ENCODE measurements around the gene UBE4A.

Gene UBE4A

GRCh38 chr11:118342503-118343161 is 16.8 kb upstream of the UBE4A start, which contains the start of gene CD3D:
Gene CD3D (minus strand): TSS chr11:118342705. CDS start chr11:118342607, 98 bp downstream.
- DNase-seq, result no peak

- no peak for DNase-seq
These were observed 16.2 kb upstream of the UBE4A start for GRCh38 chr11:118343248-118343647.

DNA sequence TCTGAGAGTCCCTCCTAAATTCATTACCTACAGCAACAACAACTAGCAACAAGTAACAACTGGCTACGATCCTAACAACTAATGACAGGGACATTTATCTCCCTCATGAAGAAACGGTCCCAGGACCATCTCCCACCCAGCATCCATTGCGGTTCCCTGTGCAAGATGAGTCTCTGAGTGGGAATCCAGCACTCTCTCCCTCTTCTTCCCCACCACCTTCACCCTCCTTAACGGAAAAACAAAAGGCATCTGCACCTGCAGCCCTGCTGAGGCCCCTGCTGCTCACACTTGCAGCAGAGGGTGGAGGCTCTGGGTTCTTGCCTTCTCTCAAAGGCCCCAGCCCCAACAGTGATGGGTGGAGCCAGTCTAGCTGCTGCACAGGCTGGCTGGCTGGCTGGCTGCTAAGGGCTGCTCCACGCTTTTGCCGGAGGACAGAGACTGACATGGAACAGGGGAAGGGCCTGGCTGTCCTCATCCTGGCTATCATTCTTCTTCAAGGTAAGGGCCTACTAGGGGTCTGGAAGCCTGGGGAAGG is 15.4 kb upstream of the UBE4A start, which contains the start of gene CD3G:
CD3G (plus strand) TSS at position 364 of the 535 bp plus-strand sequence; CDS start at position 444, 80 bp downstream.
- no peak for DNase-seq

- DNase-seq, result no peak
These were observed 9.9 kb upstream of the UBE4A start for GRCh38 chr11:118349475-118349874.

DNA sequence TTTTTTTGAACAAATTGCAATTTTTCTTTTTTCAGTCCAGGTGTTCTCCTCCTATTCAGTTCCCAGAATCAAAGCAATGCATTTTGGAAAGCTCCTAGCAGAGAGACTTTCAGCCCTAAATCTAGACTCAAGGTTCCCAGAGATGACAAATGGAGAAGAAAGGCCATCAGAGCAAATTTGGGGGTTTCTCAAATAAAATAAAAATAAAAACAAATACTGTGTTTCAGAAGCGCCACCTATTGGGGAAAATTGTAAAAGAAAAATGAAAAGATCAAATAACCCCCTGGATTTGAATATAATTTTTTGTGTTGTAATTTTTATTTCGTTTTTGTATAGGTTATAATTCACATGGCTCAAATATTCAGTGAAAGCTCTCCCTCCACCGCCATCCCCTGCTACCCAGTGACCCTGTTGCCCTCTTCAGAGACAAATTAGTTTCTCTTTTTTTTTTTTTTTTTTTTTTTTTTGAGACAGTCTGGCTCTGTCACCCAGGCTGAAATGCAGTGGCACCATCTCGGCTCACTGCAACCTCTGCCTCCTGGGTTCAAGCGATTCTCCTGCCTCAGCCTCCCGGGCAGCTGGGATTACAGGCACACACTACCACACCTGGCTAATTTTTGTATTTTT is 6.2 kb upstream of the UBE4A start:
- no peak for DNase-seq

DNA sequence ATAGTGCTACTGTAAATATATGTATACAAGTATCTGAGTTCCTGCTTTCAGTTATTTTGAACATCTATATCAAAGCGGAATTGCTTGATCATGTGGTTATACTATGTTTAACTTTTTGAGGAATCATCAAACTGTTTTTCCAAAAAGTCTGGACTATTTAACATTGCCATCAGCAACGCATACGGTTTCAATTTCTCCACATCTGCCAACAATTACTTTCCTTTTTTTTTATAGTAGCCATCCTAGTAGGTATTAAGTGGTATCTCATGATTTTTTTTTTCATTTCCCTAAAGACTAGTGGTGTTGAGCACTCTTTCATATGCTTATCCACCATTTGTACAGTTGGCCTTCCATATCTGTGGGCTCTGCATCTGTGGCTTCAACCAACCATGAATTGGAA is 1.3 kb upstream of the UBE4A start:
- no peak for DNase-seq

GRCh38 chr11:118364956-118365615 is 5.7 kb downstream of the UBE4A start:
- peak in 1 of 14 donors; percentile 91 for DNase-seq

DNA sequence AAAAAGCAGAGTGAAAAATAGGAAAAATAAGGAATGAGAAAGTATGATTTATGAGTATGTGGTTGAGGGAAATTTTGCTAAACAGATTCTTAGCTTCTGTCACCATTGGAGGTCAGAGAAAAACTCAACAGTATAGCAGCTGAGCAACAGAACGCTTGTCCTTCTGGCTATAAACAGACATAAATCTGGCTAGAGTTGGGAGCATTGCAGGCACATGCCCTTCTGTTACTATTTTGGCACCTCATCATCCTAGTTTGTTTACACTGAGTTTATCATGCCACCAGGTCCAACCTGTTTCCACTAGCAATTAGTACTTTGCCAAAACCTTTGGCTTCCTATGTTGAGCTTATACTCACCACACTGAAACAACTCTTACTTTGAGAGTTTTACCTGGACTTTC is 6.9 kb downstream of the UBE4A start:
- DNase-seq, result peak in 2 of 14 donors; percentile 0 to 95

- no peak for DNase-seq
These were observed 11.4 kb downstream of the UBE4A start for GRCh38 chr11:118370774-118371173.

GRCh38 chr11:118373263-118373662 is 13.9 kb downstream of the UBE4A start:
- DNase-seq, result no peak

- no peak for DNase-seq
These were observed 14.5 kb downstream of the UBE4A start for GRCh38 chr11:118373871-118374270.

DNA sequence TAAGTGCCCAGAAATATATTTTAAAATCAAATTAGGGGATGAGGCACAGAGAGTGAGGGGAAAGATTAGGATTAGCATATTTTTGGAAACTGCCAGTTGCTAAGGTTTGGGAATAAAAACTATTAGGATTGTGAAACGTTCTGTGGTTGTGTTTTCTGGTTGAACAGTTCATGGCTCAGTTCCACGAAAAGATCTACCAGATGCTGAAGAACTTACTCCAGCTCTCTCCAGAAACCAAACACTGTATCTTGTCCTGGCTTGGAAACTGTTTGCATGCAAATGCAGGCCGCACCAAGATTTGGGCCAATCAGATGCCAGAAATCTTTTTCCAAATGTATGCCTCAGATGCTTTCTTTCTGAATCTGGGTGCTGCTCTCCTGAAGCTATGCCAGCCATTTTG is 15.3 kb downstream of the UBE4A start:
- DNase-seq, result no peak

DNA sequence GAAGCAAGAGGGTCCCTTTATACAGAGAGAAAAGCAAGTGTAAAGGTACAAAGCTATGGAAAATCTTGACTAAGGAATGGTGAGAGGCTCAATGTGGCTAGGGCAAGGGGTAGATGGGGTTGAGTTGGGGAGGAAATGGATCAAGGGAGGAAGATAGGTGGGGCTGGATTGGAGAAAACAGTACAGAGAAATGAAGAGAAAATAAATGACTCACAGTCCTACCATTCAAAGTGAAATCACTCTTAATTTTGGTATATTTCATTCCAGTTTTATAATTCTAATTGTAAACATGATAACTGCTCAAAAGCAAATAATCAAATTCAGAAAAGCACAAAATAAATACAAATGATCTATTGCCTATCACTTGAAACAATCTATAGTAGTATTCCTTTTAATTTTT is 16.6 kb downstream of the UBE4A start:
- no peak for DNase-seq

DNA sequence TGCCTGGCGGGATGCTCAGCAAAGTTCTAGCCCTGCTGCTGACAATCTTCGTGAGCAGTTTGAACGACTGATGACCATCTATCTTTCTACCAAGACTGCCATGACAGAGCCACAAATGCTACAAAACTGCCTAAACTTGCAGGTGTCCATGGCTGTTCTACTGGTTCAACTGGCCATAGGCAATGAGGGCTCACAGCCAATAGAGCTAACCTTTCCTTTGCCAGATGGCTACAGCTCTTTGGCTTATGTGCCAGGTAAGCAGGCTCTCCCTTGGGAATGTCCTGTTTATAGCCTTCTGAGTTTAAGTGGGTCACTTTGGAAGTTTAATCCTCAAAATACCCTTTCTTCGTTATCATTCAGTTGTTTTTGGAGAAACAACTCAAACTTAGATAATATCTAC is 20.1 kb downstream of the UBE4A start:
- DNase-seq, result peak in 1 of 14 donors; percentile 88

GRCh38 chr11:118380571-118380970 is 21.2 kb downstream of the UBE4A start:
- DNase-seq, result no peak

- DNase-seq, result no peak
These were observed 23.6 kb downstream of the UBE4A start for GRCh38 chr11:118382954-118383353.

DNA sequence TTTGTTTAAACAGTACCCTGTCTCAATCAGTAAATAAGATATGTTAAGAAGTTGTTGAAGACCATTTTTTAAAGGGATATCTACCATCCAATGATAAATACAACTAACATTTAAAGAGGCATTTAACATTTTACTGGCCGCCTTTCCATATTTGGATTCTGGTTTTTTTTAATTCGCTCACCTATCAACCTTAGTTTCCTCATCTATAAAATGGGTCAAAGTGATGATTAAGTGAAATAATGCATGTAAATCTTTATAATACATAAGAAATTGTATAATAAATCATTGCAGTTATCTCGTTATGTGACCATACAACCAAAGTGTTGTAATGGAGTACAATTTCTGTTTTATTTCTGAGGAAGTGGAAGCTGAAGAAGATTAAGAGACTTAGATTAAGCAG is 24.3 kb downstream of the UBE4A start:
- no peak for DNase-seq

DNA sequence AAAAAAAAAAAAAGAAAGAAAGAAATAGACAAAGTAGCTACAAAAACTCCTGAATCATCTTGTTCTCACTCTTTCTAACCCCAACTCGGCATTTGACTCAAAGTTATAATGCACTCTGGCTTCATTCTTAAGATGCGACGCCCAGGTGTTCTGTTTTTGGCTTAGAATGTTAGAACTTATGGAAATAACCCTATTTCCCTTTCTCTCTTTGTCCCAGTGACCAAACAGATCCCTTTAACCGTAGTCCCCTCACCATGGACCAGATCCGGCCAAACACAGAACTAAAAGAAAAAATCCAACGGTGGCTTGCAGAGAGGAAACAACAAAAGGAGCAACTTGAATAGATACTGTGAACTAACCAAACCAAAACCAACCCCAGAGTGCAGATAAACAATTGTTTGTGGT is 36.7 kb downstream of the UBE4A start:
- no peak for DNase-seq

GRCh38 chr11:118397448-118397847 is 38.0 kb downstream of the UBE4A start:
- no peak for DNase-seq

DNA sequence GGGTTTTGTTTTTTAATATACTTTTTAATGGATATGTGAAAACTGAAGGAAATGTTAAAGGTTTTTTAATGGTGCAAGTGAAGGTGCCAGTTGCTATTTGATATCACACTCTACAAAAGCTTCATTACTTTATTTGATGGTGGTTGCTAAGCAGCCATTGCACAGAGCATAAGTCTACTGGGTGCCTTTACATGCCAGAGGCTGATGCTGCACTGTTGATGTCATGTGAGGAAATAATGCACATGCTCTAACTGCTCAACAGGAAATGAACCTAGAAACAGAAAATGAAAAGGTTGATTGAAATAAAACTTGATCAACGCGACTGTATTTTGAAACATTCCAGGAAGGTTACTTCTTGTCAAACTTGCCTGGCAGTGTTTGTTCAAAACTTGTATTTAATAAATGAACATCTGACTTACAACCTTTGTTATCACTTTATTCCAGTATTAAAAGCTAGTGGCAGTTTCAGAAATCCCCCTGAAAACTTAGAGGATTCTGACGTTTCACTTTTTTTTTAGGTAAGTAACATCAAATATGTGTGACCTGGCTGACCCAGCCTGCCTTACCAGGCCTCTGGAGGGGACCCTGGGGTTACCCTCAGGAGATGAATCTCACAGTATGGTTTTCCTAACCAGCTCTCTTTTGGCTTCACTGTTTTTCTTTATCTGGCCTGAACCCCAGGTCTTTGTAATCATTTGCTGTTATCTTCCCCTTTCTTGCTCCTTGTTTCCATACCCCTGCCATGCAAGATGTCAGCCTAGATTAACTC is 39.6 kb downstream of the UBE4A start:
- DNase-seq, result no peak

- DNase-seq, result peak; percentile 38 to 95 (median 90)
These were observed 41.9 kb downstream of the UBE4A start, which contains the start of gene ATP5MG for GRCh38 chr11:118401151-118401879. Gene ATP5MG (plus strand): TSS chr11:118401606. CDS start chr11:118401666, 60 bp downstream.

All from C1 segment of cervical spinal cord (tissue), 14 donors.